ENCODE results near the gene PREX1.

Gene PREX1

DNA sequence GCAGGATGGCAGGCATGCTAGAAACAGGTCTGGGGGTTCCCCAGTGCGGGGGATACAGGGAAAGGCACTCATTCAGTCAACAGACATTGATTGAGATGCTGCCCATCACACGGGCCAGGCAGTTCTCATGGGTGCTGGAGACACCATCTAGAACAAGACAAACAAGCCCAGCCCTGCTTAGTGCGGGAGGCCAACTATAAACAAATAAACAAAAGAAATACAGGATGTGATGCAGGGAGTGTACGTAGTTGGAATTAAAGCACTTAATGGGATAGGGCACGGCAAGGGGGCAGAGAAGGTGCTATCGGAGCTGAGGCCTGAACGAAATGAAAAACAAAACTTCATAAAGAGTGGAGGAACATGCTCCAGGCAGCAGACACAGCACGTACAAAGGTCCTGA, 169.3 kb downstream of the PREX1 start:
- no peak for DNase-seq
- intact Hi-C loops (cut with DNase I) = loop anchor here (5.0 kb wide), 1 partner anchor 69 kb away; no protein-coding TSS in a partner anchor

DNA sequence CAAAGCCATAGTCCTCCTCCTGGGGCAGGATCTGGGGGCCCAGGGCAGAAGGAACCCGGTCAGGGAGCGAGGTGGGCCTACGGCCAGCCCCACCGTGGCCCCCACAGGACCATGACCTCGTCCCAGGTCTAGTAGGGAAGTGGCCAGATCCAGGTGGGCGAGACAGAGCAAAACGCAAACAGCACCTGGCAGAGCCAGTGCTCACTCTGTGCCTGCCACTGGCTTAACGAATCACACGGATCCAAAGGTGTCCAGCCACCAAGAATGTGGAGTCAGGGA, 169.7 kb downstream of the PREX1 start:
- DNase-seq = no peak
- intact Hi-C loops (cut with DNase I) = loop anchor here (5.0 kb wide), 1 partner anchor 69 kb away; no protein-coding TSS in a partner anchor

DNA sequence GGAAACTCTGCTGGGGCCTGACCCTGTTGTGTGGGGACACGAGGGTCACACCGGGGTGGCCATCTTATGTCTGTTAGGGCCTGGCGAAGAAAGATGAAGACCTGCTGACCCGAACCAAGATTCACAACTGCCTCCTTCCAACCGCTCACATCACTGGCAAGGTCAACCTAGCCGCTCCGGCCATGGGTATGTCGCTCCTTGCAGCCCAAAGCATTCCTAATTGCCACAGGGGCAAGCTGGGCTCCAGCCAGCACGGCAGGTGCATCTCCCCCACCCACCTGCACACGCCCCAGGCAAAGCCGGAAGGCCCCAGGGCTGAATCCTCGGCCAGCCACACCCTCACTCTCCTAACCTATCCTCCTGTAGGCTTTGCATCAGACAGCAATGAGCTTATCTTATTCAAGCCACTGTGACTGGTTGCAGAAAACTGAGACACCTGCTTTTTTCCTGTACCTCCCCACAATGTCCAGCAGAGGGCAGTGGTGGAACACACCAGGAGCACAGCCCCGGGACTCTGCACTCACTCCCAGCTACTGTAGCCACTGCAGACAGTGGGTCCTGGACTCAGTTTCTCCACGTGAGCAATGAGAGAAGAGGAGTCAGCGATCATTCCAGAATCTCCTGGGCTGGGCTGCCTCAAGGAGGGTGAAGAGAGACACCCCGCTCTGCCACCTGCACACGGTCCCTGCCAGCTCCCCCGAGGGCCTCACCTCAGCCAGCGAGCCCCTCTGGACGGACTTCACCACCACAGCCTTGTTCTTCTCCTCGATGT, 170.2 kb downstream of the PREX1 start:
- intact Hi-C loops (cut with DNase I) = loop anchor here (1.0 to 5.0 kb wide), 4 partner anchors 21 to 248 kb away; partner anchors contain the start of gene PREX1
- peak in 9 of 10 donors; percentile 71 to 96 (median 80) for DNase-seq

DNA sequence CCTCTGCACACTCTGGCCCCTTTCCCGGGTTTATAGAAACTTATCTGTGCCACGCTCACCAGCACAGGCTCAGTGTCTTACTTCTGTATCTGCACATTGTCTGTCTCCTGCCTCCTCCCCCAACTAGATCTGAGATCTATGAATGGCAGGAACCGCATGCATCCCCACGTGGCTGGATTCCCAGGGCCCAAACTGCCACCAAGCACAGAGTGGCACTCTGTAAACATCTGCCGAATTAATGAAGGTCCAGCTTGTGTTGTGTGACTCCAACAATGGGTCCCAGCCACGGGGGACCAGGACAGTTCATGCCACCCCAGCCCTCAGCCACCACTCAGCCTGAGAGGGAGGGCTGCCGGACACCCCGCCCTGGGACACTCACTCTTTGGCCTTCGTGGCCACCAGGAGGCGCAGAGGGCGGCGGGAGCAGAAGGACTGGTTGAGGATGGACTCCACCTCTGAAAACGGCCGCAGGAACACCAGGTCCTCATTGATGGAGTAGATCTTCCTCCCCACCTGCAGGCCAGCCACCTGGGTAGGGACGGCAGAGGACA, 171.1 kb downstream of the PREX1 start:
- peak; percentile 83 to 99 (median 92) for DNase-seq
- intact Hi-C loops (cut with DNase I) = loop anchor here (1.0 to 5.0 kb wide), 5 partner anchors 20 to 249 kb away; partner anchors contain the start of gene PREX1

DNA sequence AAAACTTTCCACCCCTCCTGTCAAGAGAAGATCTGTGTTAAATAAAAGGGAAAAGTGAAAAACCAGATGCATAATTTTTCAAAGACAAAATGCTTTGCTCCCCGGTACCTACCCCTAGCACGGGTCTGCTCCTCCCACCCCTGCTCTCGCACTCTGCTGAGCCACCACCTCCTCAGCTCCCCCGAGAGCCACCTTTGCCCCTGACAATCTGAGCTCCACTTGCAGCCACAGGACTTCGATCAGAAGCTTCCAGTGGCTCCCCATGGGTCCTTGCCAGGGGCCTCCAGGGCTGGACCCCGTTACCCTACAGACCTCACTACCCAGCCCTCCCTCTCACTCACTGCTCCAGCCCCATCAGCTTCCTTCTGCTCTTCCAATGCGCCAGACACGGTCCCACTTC, 171.7 kb downstream of the PREX1 start:
- DNase-seq = peak in 1 of 10 donors; percentile 82
- intact Hi-C loops (cut with DNase I) = loop anchor here (1.0 to 5.0 kb wide), 4 partner anchors 19 to 171 kb away; partner anchors contain the start of gene PREX1

DNA sequence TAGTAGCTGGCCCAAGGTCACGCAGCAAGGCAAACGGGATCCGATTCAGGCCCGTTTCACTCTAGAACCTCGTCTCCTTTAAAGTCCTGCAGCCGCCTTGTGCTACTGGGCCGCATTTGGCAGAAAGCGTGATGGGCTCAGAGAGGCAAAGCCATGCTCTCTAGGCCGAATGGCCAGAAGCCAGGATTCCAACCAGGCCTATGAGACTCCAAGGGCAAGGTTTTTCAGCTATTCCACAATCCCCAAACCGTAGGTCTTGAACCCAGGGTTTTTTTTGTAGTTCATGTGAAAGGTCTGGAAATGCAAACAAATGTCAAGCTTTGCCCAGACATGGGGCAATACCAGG, 174.1 kb downstream of the PREX1 start:
- peak in 4 of 10 donors; percentile 28 to 60 (median 48) for DNase-seq
- intact Hi-C loops (cut with DNase I) = no loop called here

DNA sequence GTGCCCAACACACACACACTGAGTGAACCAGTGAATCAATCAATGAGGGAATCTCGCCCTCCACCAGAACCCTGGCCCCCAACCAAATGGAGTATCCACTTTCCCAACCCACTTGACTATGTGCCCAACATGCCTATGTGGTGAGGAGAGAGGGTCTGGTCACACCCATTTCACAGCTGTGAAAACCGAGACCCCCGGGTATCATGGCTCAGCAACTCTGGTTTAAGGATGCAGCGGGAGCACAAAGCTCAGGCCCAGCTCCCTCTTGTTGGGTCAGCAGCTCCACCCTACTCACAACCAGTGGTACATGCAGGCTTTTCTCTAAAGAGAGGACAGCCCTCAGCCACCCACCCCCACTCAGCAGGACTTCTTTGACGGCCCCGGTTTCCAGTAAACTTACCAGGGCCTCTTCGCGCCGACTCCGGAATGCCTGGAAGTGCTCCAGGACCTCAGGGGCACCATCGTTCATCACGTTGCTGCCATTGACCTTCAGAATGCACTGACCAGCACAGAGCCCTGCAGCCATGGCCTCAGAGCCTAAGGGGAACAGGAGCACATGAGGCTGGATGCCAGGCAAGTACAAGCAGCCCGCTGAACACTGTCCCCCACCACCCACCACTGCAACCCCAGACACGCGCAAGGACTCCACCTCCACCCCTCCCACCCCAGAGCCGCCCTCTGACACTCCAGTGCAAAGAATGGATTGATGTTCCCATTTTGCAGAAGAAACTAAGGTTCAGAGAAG, 174.7 kb downstream of the PREX1 start:
- DNase-seq = peak in 2 of 10 donors; percentile 55 to 67
- intact Hi-C loops (cut with DNase I) = no loop called here

DNA sequence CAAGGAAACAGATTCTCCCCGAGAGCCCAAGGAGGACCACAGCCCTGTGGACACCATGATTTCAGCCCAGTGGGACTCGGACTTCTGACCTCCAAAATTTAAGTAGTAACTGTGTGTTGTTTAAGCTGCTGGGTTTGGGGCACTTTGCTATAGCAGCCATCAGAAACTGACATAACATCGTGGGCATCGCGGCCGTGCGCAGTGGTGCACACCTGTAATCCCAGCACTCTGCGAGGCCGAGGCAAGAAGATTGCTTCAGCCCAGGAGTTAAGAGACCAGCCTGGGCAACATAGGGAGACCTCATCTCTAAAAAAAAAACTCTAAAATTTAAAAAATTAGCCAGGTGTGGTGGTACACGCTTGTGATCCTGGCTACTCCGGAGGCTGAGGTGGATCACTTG, 175.8 kb downstream of the PREX1 start:
- DNase-seq = peak in 1 of 10 donors; percentile 76
- intact Hi-C loops (cut with DNase I) = no loop called here

DNA sequence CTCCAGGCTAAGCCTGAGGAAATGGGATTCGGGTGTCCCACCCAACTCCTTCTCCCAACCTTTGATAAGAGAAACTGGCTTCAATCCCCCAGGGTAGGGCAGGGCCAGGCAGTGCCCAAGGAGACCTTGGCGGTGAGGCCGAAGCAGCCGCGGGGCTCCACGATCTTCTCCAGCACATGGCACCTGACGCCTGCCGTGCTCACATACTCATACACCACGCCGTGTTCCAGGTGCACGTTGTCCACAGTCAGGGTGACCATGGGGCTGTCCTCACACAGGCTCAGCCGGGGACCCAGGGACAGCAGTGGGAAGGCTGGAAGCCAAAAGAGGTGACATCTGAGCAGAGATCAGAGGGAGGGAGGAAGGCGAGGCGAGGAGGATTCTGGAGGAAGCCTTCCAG, 176.5 kb downstream of the PREX1 start:
- intact Hi-C loops (cut with DNase I) = no loop called here
- peak in 1 of 10 donors; percentile 74 for DNase-seq

DNA sequence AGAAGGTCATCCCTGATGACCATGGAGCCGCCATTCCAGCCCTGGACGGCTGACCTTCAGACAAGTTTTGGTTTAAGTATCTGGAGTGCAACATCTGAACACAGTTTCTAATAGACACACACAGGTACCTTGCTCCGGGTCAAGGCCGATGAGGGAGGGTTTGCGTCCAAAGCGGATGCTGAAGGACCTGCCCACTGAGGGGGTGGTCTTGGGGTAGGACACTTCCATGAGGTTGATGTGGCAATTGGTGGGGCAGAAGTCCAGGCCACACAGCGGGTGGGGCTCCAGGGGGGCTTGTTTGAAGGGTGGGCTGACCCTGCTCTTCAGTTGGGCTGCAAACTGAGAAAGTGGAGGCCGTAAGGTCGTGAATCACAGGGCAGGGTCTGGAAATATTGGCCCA, 177.9 kb downstream of the PREX1 start:
- intact Hi-C loops (cut with DNase I) = no loop called here
- peak in 2 of 10 donors; percentile 30 to 63 for DNase-seq

DNA sequence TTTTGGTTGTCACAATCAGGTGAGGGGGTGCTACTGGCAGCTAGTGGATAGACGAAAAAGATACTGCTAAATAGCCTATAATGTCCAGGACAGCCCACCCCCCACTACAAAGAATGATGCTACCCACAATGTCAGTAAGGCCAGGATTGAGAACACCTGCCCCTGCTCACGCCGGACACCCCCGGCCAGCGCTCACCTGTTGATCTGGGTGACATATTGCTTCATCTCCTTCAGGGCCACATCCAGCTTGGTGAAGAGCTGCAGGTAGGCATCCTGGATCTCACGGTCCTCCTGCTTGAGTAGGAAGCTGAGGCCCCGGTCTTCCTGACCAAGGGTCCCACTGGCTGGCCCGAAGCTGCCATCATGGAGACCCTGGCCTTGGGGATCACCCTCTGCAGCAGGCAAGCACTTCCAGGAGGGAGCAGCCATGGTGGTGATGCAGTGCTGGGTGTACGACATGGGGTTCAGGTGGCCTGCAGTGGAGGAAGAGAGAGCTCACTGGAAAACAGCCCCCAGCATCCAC, 178.6 kb downstream of the PREX1 start:
- peak in 2 of 10 donors; percentile 27 to 66 for DNase-seq
- intact Hi-C loops (cut with DNase I) = no loop called here

DNA sequence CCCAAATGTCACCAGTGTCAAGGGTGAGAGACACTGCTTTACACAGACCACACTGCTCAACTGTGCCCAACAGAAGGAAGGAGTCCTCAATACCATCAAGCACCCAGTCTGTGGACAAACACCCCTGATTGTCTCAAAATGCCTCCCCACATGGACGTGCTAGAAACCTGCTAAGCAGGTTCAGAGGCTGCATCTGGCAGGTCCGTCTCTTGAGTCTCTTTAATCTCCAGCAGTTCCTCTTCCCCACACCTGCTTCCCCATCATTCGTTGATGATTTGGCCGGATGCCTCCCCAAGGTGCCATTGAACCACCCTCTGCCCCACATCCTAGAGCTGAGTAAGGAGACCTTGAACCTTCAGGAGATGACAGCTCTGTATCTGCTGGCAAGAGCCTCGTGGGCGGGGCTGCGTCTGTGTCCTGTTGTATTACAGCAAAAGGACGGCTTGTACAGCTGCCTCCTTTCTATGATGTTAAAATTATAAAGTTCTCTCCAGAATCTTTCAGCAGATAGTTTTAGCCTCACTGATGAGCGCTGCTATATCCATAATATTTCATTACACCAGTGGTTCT, 179.2 kb downstream of the PREX1 start:
- DNase-seq = peak in 2 of 10 donors; percentile 31 to 35
- intact Hi-C loops (cut with DNase I) = no loop called here

DNA sequence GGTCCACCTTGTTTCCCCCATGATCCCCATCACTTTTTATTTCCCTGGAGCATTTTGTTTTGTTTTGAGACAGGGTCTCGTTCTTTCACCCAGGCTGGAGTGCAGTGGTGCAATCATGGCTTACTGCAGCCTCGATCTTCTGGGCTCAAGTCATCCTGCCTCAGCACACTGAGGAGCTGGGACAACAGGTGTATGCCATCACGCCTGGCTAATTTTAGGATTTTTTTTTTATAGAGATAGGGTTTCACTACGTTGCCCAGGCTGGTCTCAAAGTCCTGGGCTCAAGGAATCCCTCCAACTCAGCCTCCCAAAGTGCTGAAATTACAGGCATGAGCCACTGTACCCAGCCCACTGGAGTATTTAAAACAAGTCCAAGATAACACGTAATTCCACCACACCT, 179.9 kb downstream of the PREX1 start:
- no peak for DNase-seq
- intact Hi-C loops (cut with DNase I) = no loop called here

DNA sequence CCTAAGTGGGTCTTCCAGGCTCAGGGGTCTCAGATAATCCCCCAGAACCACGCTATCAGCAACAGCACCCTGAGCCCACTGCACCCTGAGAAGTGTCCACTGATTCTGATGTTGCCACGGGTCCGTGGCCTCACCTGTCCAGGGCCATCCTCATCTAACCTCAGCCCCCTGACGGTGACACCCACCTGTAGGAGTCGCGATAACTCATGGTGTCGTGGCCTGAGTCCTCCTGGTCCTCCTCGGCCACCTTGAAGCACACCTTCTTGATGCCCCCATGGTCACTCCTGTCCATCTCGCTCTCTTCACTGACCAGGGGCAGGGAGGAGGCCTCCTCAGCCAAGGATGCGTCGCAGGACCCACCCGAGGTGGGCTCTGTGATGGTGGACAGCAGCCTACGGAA, 182.1 kb downstream of the PREX1 start:
- no peak for DNase-seq
- intact Hi-C loops (cut with DNase I) = no loop called here

DNA sequence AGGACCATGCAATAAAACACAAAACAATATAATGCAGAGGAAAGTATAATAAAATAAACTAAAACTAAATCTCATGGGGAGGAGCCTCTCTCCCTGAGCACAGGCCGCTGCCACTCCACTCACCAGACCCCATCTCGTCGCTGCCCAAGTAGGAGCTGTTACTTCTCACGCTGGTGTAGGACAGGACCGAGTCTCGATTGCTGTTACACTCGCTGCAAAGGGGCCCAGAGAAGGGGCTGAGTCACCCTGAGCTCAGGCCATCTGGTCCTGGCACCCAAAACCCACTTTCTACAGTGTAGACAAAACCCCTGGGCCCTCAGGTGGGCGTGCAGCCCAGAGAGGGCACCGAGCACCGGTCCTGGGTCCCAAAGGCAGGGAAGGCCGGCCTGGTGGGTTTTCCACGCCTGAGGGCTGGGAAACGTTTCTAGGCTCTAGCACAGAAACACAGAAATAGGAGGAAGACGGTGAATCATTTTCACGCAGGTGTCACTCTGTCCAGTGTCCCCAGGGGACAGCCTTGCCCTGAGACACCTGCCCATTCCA, 183.4 kb downstream of the PREX1 start:
- peak in 1 of 10 donors; percentile 52 for DNase-seq
- intact Hi-C loops (cut with DNase I) = no loop called here

DNA sequence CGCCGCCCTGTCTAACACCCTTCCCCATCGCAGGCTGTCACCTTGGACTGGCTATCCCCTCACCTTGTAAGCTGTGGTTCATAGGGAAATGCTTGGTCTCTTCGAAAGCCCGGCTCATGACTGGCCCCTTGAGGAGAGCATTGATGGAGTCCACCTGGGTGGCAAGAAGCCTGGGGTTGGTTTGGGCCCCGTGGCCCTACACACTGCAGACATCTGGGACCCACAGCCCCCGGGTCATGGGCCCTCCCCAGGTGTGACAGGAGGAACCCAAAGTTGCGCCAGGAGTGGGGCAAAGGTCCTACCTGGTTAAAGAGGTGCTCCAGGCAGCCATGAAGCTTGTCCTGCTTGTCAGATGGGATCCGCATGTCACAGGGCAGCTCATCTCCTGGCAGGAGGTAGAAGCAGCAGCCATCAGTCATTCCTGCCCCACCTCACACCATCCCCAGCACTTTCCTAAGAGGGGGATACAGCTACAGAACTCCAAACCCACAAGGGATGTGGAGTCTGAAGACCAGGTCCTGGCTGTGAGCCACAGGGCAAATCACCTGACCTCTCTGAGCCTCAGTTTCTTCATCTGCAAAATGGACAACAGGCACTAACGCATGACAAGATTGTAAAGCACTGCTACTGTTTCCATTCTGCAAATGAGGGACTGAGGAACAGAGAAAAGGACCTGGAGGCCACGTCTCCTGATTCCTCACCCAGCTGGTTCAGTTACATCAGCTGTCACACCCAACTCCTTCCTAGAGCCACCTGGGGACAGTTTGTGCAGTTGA, 185.5 kb downstream of the PREX1 start:
- intact Hi-C loops (cut with DNase I) = no loop called here
- peak in 1 of 10 donors; percentile 37 for DNase-seq

DNA sequence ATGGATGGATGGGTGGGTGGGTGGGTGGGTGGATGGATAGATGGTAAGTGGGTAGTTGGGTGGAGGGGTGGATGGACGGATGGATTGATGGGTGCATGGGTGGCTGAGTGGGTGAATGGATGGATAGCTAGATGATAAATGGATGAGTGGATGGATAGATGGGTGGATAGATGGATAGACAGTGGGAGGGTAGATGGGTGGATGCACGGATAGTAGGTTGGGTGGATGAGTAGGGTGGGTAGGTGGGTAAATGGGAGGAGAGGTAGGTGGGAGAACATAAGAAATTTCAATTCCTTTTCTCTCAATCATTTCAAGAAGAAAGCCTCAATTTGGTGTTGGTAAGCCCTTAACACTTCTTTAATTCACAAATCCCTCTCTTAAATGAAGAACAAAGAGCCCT, 186.9 kb downstream of the PREX1 start:
- DNase-seq = no peak
- intact Hi-C loops (cut with DNase I) = no loop called here

DNA sequence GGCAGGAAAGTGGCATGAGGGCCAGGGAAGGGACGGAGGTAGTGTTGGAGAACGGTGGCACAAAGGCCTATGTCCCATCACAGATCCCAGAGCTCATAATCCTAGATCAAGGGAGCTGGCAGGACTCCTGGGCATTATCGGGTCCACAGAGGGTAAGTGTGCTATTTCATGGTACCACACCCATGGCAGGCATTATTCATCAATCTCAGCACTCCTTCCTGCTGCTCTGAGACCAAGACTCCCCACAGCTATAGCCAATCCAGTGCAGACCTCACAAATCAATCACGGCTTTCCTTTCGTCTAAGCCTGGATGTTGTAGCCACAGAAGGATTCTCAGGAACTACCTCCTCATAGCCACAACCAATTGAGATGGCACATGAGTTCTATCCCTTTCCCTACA, 187.9 kb downstream of the PREX1 start:
- intact Hi-C loops (cut with DNase I) = no loop called here
- no peak for DNase-seq

DNA sequence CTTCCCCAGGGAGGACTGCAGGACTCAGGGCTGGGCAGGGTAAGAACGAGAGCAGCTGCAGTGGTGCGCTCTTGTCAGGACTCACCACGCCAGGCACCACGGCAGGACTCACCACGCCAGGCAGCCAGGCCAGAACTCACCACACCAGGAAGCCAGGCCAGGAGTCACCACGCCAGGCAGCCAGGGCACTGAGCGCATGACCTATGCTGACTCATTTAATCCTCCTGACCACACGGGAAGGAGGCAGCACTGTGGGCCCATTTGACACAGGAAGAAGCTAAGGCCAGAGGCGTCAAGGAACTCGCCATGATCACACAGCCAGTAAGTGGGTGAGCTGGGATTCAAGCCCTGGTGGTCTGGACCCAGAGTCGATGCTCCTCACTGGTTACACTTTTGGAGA, 189.3 kb downstream of the PREX1 start:
- peak in 1 of 10 donors; percentile 37 for DNase-seq
- intact Hi-C loops (cut with DNase I) = no loop called here

DNA sequence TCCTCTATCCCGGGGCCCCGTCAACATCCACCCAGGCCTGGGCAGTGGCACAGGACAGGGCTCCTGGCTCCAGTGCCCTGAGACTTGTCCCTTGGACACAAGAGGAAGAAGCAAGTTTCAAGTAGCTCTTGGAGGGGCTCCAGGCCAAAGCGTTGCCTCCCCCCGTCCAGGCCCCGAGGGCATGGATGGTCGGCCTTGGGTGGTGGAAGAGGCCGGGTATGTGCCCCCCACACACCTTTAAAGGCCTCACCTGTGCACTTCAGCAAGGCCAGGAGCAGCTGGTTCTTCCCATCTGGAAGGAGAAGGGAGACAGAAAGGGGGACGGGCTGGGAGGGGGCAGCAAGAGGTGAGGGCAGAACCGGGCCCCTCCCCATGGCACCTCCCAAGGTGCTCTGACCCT, 190.3 kb downstream of the PREX1 start:
- intact Hi-C loops (cut with DNase I) = loop anchor here (2.0 kb wide), 1 partner anchor 19 kb away; no protein-coding TSS in a partner anchor
- peak in 1 of 10 donors; percentile 32 for DNase-seq

Data from posterior cingulate gyrus (tissue), 11 donors.